ENCODE results near the gene DDX10. TPM values are rescaled to one million over a fixed set of nuclear protein-coding genes. Genes with fewer than 3 reads are reported as not detected.

DDX10 gene
- total and polyA plus RNA-seq, 4 donors: 8.0 to 11.8 (median 9.0) TPM

DNA sequence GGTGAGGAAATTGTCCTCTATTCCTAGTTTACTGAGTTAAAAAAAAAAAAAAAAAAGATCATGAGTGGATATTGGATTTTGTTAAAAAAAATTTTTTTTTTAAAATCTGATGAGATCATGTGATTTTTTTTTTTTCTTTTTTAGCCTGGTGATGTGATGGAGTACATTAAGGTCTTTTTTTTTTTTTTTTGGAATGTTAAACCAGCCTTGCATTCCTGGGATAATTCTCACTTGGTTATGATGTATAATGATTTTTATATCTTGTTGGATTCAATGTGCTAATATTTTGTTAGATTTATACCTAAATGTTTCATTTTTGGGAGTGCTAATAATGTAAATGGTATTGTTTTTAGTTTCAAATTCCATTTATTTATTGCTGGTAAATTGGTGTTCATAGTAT, 43.3 kb downstream of the DDX10 start:
- Histone ChIP-seq H3K4me1 (ENCODE audit: control insufficient read depth in 4 of 4, insufficient read depth in 4 of 4, low read length in 3 of 4) (no peaks in the 10 kb centered on the region), H3K9me3 (ENCODE audit: control insufficient read depth in 4 of 4, low read length in 3 of 4) (peaks cover 0 to 10% (median 3%) of the 10 kb centered on the region in 4 donors), H3K27ac (ENCODE audit: low read depth in 1 of 2, low read length in 2 of 2) (no peak overlapping the region), H3K27me3 (ENCODE audit: control insufficient read depth in 4 of 4, insufficient read depth in 4 of 4, low read length in 3 of 4) (no peaks in the 10 kb centered on the region), H3K36me3 (ENCODE audit: control insufficient read depth in 4 of 4, insufficient read depth in 3 of 4, low read depth in 1 of 4, low read length in 3 of 4) (peaks cover 3 to 39% (median 24%) of the 10 kb centered on the region in 4 donors), H3K9ac (ENCODE audit: low read depth in 1 of 2, low read length in 2 of 2) (no peak overlapping the region), H3K4me3 (ENCODE audit: low read depth in 1 of 3, low read length in 3 of 3) (no peak overlapping the region)
- DNase-seq (ENCODE audit: low spot score): no peak
- TF ChIP-seq EGR1 (IDR thresholded peaks at IDR 0.05; ENCODE audit: low read depth in 2 of 2) (no peak), SP1 (IDR thresholded peaks at IDR 0.05) (no peak), NR2F2 (IDR thresholded peaks at IDR 0.05) (no peak), GABPA (IDR thresholded peaks at IDR 0.05 in 1 of 2, conservative IDR thresholded peaks at IDR 0.05 in 1 of 2) (no peak), HNF4A (conservative IDR thresholded peaks at IDR 0.05) (no peak), MAX (IDR thresholded peaks at IDR 0.05) (no peak), JUND (IDR thresholded peaks at IDR 0.05) (no peak), HNF4G (IDR thresholded peaks at IDR 0.05) (no peak), TAF1 (conservative IDR thresholded peaks at IDR 0.05) (no peak)
- TF ChIP-seq, protein P1, sequence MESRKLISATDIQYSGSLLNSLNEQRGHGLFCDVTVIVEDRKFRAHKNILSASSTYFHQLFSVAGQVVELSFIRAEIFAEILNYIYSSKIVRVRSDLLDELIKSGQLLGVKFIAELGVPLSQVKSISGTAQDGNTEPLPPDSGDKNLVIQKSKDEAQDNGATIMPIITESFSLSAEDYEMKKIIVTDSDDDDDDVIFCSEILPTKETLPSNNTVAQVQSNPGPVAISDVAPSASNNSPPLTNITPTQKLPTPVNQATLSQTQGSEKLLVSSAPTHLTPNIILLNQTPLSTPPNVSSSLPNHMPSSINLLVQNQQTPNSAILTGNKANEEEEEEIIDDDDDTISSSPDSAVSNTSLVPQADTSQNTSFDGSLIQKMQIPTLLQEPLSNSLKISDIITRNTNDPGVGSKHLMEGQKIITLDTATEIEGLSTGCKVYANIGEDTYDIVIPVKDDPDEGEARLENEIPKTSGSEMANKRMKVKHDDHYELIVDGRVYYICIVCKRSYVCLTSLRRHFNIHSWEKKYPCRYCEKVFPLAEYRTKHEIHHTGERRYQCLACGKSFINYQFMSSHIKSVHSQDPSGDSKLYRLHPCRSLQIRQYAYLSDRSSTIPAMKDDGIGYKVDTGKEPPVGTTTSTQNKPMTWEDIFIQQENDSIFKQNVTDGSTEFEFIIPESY (IDR thresholded peaks at IDR 0.05): no peak
- TF ChIP-seq, protein P2, sequence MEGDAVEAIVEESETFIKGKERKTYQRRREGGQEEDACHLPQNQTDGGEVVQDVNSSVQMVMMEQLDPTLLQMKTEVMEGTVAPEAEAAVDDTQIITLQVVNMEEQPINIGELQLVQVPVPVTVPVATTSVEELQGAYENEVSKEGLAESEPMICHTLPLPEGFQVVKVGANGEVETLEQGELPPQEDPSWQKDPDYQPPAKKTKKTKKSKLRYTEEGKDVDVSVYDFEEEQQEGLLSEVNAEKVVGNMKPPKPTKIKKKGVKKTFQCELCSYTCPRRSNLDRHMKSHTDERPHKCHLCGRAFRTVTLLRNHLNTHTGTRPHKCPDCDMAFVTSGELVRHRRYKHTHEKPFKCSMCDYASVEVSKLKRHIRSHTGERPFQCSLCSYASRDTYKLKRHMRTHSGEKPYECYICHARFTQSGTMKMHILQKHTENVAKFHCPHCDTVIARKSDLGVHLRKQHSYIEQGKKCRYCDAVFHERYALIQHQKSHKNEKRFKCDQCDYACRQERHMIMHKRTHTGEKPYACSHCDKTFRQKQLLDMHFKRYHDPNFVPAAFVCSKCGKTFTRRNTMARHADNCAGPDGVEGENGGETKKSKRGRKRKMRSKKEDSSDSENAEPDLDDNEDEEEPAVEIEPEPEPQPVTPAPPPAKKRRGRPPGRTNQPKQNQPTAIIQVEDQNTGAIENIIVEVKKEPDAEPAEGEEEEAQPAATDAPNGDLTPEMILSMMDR (IDR thresholded peaks at IDR 0.05; ENCODE audit: low read depth, low read length, missing input control): no peak
- TF ChIP-seq, protein P3, sequence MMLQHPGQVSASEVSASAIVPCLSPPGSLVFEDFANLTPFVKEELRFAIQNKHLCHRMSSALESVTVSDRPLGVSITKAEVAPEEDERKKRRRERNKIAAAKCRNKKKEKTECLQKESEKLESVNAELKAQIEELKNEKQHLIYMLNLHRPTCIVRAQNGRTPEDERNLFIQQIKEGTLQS (IDR thresholded peaks at IDR 0.05): no peak

GRCh38 chr11:108709741-108710140, 44.9 kb downstream of the DDX10 start:
- Histone ChIP-seq H3K9me3 (ENCODE audit: control insufficient read depth in 4 of 4, low read length in 3 of 4) (peaks cover 0 to 10% (median 3%) of the 10 kb centered on the region in 4 donors), H3K27me3 (ENCODE audit: control insufficient read depth in 4 of 4, insufficient read depth in 4 of 4, low read length in 3 of 4) (no peaks in the 10 kb centered on the region), H3K4me3 (ENCODE audit: low read depth in 1 of 3, low read length in 3 of 3) (no peak overlapping the region), H3K27ac (ENCODE audit: low read depth in 1 of 2, low read length in 2 of 2) (no peak overlapping the region), H3K36me3 (ENCODE audit: control insufficient read depth in 4 of 4, insufficient read depth in 3 of 4, low read depth in 1 of 4, low read length in 3 of 4) (peaks cover 3 to 39% (median 24%) of the 10 kb centered on the region in 4 donors), H3K9ac (ENCODE audit: low read depth in 1 of 2, low read length in 2 of 2) (no peak overlapping the region), H3K4me1 (ENCODE audit: control insufficient read depth in 4 of 4, insufficient read depth in 4 of 4, low read length in 3 of 4) (no peaks in the 10 kb centered on the region)
- TF ChIP-seq RXRA (IDR thresholded peaks at IDR 0.05) (no peak), REST (IDR thresholded peaks at IDR 0.05) (no peak), MAX (IDR thresholded peaks at IDR 0.05) (no peak), RAD21 (IDR thresholded peaks at IDR 0.05) (no peak)
- TF ChIP-seq, protein P3 (IDR thresholded peaks at IDR 0.05): no peak
- no peak for DNase-seq (ENCODE audit: low spot score)
